Measurements from ENCODE around the gene NEK11. TPM values are rescaled to one million over a fixed set of nuclear protein-coding genes. Genes with fewer than 3 reads are reported as not detected.
"Not testable (repeated sequence)": the region's sequence is repeated elsewhere in the genome, so short reads cannot be mapped to it uniquely, and the experiment has no call there.

NEK11 gene
- total RNA-seq, 1 donor from 2014 or later: 1.9 TPM

GRCh38 chr3:131371688-131372066 is 345.0 kb downstream of the NEK11 start:
- Mint-ChIP-seq H3K27ac (no peak overlapping the region), H3K36me3 (ENCODE audit: low read depth) (peaks cover 2% of the 10 kb centered on the region), H3K4me3 (no peak overlapping the region), H3K4me1 (peaks cover 11% of the 10 kb centered on the region), H3K27me3 (peaks cover 3% of the 10 kb centered on the region), H3K9me3 (no peaks in the 10 kb centered on the region)
- intact Hi-C loops (cut with micrococcal nuclease): no loop called here
- TF ChIP-seq CTCF (IDR thresholded peaks at IDR 0.05): no peak
- DNase-seq: no peak
- ATAC-seq (ENCODE audit: low read depth): no peak
- ChIA-PET POLR2A (no interaction called here), CTCF (no interaction called here)

GRCh38 chr3:131374741-131375140 is 348.1 kb downstream of the NEK11 start:
- ATAC-seq (ENCODE audit: low read depth) (no peak), DNase-seq (no peak)
- peaks cover 2% of the 10 kb centered on the region for H3K36me3 Mint-ChIP-seq (ENCODE audit: low read depth)
- intact Hi-C loops (cut with micrococcal nuclease): no loop called here
- ChIA-PET POLR2A (no interaction called here), CTCF (no interaction called here)
- peaks cover 13% of the 10 kb centered on the region for H3K4me1 Mint-ChIP-seq
- no peaks in the 10 kb centered on the region for H3K27me3 Mint-ChIP-seq
- no peaks in the 10 kb centered on the region for H3K9me3 Mint-ChIP-seq
- TF ChIP-seq CTCF (IDR thresholded peaks at IDR 0.05): no peak
- H3K4me3 Mint-ChIP-seq: no peak overlapping the region
- no peak overlapping the region for H3K27ac Mint-ChIP-seq

- ATAC-seq (ENCODE audit: low read depth); CTCF ChIA-PET; DNase-seq; H3K9me3 Mint-ChIP-seq; H3K27me3 Mint-ChIP-seq: not testable (repeated sequence)
- Mint-ChIP-seq H3K36me3 (ENCODE audit: low read depth) (peaks cover 22% of the 10 kb centered on the region), H3K4me3 (peak overlapping the region; percentile 97), H3K4me1 (peaks cover 17% of the 10 kb centered on the region), H3K27ac (peak overlapping the region; percentile 92)
- intact Hi-C loops (cut with micrococcal nuclease): loop anchor here (1.0 to 5.0 kb wide), 7 partner anchors 86 to 1341 kb away; partner anchors contain the start of genes ASTE1, DNAJC13, MRPL3 and NEK11
- POLR2A ChIA-PET: interaction anchor here (0.5 to 2.3 kb wide), 9 partner anchors 18 to 1036 kb away, joined by 3 to 10 read pairs (median 5); partner anchors contain the start of genes ASTE1, ATP2C1, DNAJC13 and NEK11
These were observed 354.3 kb downstream of the NEK11 start for GRCh38 chr3:131380821-131381444.

- DNase-seq: peak; percentile 98
- Mint-ChIP-seq H3K36me3 (ENCODE audit: low read depth) (peaks cover 23% of the 10 kb centered on the region), H3K4me3 (peak within 1 kb of the TSS; percentile 97), H3K27ac (peak within 1 kb of the TSS; percentile 92), H3K9me3 (no peaks in the 10 kb centered on the region), H3K27me3 (no peaks in the 10 kb centered on the region), H3K4me1 (peaks cover 24% of the 10 kb centered on the region)
- CTCF ChIA-PET: no interaction called here
- intact Hi-C loops (cut with micrococcal nuclease): loop anchor here (1.0 to 5.0 kb wide), 7 partner anchors 86 to 1341 kb away; partner anchors contain the start of genes ASTE1, DNAJC13, MRPL3 and NEK11
- POLR2A ChIA-PET: interaction anchor here (0.7 to 2.3 kb wide), 9 partner anchors 18 to 1035 kb away, joined by 3 to 10 read pairs (median 4); partner anchors contain the start of genes ASTE1, ATP2C1, DNAJC13 and NEK11
- TF ChIP-seq CTCF (IDR thresholded peaks at IDR 0.05): no peak
- peak; percentile 98 for ATAC-seq (ENCODE audit: low read depth)
These were observed 355.0 kb downstream of the NEK11 start, which contains the start of gene NUDT16 for GRCh38 chr3:131381445-131382291. NUDT16 (plus strand) TSS chr3:131381774; CDS start chr3:131381805, 31 bp downstream.

- DNase-seq: no peak
- peaks cover 19% of the 10 kb centered on the region for H3K4me1 Mint-ChIP-seq
- TF ChIP-seq CTCF (IDR thresholded peaks at IDR 0.05): no peak
- no peak overlapping the region for H3K4me3 Mint-ChIP-seq
- POLR2A ChIA-PET: no interaction called here
- no peak for ATAC-seq (ENCODE audit: low read depth)
- H3K36me3 Mint-ChIP-seq (ENCODE audit: low read depth): peaks cover 20% of the 10 kb centered on the region
- no peaks in the 10 kb centered on the region for H3K9me3 Mint-ChIP-seq
- no peak overlapping the region for H3K27ac Mint-ChIP-seq
- intact Hi-C loops (cut with micrococcal nuclease): no loop called here
- no peaks in the 10 kb centered on the region for H3K27me3 Mint-ChIP-seq
- CTCF ChIA-PET: no interaction called here
These were observed 359.9 kb downstream of the NEK11 start for GRCh38 chr3:131386429-131387165.

All from activated B cell treated with CpG ODN at 0.5 μM for 24 hours (primary cell).